ENCODE results near the gene HDAC8. TPM values are rescaled to one million over a fixed set of nuclear protein-coding genes. Genes with fewer than 3 reads are reported as not detected.
A peak's percentile ranks its signal among the peaks of the same experiment; 100 is the strongest.

HDAC8 gene
- total and polyA plus RNA-seq, 9 of the 15 experiments (the other 6 are each of a cell fraction or from before 2014, with no cell fraction given), result 18.9 to 53.8 (median 28.7) TPM

DNA sequence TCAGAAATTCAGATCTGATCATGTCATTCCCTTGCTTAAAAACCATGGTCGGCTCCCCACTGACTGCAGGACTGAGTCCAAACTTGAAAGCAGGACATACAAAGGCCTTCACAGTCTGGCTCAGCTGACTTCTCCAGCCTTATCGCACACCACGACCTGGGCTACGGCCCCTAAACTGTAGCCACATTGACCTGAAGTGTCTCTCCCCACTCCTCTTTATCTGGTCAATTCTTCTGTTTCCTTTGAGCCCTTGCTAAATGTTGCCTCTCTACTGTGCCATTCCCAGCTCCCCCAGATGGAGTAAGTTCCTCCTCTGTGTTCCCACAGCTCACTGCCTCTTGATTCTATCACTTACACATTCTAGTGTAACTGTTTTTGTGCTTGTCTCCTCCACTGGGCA, 206.5 kb downstream of the HDAC8 start (continued):
- TF ChIP-seq, protein P1, sequence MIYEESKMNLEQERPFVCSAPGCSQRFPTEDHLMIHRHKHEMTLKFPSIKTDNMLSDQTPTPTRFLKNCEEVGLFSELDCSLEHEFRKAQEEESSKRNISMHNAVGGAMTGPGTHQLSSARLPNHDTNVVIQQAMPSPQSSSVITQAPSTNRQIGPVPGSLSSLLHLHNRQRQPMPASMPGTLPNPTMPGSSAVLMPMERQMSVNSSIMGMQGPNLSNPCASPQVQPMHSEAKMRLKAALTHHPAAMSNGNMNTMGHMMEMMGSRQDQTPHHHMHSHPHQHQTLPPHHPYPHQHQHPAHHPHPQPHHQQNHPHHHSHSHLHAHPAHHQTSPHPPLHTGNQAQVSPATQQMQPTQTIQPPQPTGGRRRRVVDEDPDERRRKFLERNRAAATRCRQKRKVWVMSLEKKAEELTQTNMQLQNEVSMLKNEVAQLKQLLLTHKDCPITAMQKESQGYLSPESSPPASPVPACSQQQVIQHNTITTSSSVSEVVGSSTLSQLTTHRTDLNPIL (CRISPR knock-in tag; IDR thresholded peaks at IDR 0.05), result no peak
- TF ChIP-seq, protein P2, sequence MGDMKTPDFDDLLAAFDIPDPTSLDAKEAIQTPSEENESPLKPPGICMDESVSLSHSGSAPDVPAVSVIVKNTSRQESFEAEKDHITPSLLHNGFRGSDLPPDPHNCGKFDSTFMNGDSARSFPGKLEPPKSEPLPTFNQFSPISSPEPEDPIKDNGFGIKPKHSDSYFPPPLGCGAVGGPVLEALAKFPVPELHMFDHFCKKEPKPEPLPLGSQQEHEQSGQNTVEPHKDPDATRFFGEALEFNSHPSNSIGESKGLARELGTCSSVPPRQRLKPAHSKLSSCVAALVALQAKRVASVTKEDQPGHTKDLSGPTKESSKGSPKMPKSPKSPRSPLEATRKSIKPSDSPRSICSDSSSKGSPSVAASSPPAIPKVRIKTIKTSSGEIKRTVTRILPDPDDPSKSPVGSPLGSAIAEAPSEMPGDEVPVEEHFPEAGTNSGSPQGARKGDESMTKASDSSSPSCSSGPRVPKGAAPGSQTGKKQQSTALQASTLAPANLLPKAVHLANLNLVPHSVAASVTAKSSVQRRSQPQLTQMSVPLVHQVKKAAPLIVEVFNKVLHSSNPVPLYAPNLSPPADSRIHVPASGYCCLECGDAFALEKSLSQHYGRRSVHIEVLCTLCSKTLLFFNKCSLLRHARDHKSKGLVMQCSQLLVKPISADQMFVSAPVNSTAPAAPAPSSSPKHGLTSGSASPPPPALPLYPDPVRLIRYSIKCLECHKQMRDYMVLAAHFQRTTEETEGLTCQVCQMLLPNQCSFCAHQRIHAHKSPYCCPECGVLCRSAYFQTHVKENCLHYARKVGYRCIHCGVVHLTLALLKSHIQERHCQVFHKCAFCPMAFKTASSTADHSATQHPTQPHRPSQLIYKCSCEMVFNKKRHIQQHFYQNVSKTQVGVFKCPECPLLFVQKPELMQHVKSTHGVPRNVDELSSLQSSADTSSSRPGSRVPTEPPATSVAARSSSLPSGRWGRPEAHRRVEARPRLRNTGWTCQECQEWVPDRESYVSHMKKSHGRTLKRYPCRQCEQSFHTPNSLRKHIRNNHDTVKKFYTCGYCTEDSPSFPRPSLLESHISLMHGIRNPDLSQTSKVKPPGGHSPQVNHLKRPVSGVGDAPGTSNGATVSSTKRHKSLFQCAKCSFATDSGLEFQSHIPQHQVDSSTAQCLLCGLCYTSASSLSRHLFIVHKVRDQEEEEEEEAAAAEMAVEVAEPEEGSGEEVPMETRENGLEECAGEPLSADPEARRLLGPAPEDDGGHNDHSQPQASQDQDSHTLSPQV (IDR thresholded peaks at IDR 0.05), result 0 out of 2 replicates have a peak, but pooled peaks have one; percentile 24
- TF ChIP-seq TEAD4 (IDR thresholded peaks at IDR 0.05; ENCODE audit: low read length), result peak; percentile 90
- no peak for TF ChIP-seq TEAD4 (CRISPR knock-in tag; IDR thresholded peaks at IDR 0.05; ENCODE audit: borderline replicate concordance)
- TF ChIP-seq, protein P3, sequence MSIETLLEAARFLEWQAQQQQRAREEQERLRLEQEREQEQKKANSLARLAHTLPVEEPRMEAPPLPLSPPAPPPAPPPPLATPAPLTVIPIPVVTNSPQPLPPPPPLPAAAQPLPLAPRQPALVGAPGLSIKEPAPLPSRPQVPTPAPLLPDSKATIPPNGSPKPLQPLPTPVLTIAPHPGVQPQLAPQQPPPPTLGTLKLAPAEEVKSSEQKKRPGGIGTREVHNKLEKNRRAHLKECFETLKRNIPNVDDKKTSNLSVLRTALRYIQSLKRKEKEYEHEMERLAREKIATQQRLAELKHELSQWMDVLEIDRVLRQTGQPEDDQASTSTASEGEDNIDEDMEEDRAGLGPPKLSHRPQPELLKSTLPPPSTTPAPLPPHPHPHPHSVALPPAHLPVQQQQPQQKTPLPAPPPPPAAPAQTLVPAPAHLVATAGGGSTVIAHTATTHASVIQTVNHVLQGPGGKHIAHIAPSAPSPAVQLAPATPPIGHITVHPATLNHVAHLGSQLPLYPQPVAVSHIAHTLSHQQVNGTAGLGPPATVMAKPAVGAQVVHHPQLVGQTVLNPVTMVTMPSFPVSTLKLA (conservative IDR thresholded peaks at IDR 0.05), result 0 out of 4 replicates have a peak, but pooled peaks of 1 of the 2 experiments have one; percentile 19
- TF ChIP-seq, protein P4, sequence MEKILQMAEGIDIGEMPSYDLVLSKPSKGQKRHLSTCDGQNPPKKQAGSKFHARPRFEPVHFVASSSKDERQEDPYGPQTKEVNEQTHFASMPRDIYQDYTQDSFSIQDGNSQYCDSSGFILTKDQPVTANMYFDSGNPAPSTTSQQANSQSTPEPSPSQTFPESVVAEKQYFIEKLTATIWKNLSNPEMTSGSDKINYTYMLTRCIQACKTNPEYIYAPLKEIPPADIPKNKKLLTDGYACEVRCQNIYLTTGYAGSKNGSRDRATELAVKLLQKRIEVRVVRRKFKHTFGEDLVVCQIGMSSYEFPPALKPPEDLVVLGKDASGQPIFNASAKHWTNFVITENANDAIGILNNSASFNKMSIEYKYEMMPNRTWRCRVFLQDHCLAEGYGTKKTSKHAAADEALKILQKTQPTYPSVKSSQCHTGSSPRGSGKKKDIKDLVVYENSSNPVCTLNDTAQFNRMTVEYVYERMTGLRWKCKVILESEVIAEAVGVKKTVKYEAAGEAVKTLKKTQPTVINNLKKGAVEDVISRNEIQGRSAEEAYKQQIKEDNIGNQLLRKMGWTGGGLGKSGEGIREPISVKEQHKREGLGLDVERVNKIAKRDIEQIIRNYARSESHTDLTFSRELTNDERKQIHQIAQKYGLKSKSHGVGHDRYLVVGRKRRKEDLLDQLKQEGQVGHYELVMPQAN (IDR thresholded peaks at IDR 0.05; ENCODE audit: borderline replicate concordance), result no peak
- peak; percentile 46; the same call in 1 of the 2 replicates for TF ChIP-seq MTA3 (IDR thresholded peaks at IDR 0.05; ENCODE audit: borderline replicate concordance)
- no peak for TF ChIP-seq SMARCC2 (IDR thresholded peaks at IDR 0.05; ENCODE audit: low read depth)
- TF ChIP-seq SMARCA4 (IDR thresholded peaks at IDR 0.05), result peak; percentile 82
- TF ChIP-seq, protein P5, sequence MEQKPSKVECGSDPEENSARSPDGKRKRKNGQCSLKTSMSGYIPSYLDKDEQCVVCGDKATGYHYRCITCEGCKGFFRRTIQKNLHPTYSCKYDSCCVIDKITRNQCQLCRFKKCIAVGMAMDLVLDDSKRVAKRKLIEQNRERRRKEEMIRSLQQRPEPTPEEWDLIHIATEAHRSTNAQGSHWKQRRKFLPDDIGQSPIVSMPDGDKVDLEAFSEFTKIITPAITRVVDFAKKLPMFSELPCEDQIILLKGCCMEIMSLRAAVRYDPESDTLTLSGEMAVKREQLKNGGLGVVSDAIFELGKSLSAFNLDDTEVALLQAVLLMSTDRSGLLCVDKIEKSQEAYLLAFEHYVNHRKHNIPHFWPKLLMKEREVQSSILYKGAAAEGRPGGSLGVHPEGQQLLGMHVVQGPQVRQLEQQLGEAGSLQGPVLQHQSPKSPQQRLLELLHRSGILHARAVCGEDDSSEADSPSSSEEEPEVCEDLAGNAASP (IDR thresholded peaks at IDR 0.05), result no peak
- TF ChIP-seq NELFE (IDR thresholded peaks at IDR 0.05; ENCODE audit: insufficient read depth, insufficient read length), result no peak
- TF ChIP-seq, protein P6, sequence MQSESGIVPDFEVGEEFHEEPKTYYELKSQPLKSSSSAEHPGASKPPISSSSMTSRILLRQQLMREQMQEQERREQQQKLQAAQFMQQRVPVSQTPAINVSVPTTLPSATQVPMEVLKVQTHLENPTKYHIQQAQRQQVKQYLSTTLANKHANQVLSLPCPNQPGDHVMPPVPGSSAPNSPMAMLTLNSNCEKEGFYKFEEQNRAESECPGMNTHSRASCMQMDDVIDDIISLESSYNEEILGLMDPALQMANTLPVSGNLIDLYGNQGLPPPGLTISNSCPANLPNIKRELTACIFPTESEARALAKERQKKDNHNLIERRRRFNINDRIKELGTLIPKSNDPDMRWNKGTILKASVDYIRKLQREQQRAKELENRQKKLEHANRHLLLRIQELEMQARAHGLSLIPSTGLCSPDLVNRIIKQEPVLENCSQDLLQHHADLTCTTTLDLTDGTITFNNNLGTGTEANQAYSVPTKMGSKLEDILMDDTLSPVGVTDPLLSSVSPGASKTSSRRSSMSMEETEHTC (IDR thresholded peaks at IDR 0.05), result 0 out of 2 replicates have a peak, but pooled peaks have one; percentile 31
- TF ChIP-seq, protein P7, sequence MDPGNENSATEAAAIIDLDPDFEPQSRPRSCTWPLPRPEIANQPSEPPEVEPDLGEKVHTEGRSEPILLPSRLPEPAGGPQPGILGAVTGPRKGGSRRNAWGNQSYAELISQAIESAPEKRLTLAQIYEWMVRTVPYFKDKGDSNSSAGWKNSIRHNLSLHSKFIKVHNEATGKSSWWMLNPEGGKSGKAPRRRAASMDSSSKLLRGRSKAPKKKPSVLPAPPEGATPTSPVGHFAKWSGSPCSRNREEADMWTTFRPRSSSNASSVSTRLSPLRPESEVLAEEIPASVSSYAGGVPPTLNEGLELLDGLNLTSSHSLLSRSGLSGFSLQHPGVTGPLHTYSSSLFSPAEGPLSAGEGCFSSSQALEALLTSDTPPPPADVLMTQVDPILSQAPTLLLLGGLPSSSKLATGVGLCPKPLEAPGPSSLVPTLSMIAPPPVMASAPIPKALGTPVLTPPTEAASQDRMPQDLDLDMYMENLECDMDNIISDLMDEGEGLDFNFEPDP (CRISPR knock-in tag; IDR thresholded peaks at IDR 0.05), result no peak
- TF ChIP-seq SMC3 (conservative IDR thresholded peaks at IDR 0.05; ENCODE audit: insufficient read depth, low read depth, low read length), result no peak
